ENCODE measurements around the gene PRRX1. TPM values are rescaled to one million over a fixed set of nuclear protein-coding genes. Genes with fewer than 3 reads are reported as not detected.

The PRRX1 gene
- total and polyA plus RNA-seq, 2 of the 13 experiments (the other 11 are each of a cell fraction or from before 2014, with no cell fraction given) = not detected

GRCh38 chr1:170686291-170686690 lies 22.4 kb downstream of the PRRX1 start (continued):
- TF ChIP-seq ZNF646 (CRISPR knock-in tag; IDR thresholded peaks at IDR 0.05) (no peak), PPARG (CRISPR knock-in tag; conservative IDR thresholded peaks at IDR 0.05) (no peak), ZFP91 (CRISPR knock-in tag; IDR thresholded peaks at IDR 0.05; ENCODE audit: borderline replicate concordance) (no peak), DNMT3B (CRISPR knock-in tag; conservative IDR thresholded peaks at IDR 0.05) (no peak), SYNCRIP (IDR thresholded peaks at IDR 0.05; ENCODE audit: insufficient read depth, low read depth, low read length) (no peak)

Data from HepG2 (cell line).